Uterus (tissue), 4 donors: Measurements from ENCODE around the gene LPCAT1. TPM values are rescaled to one million over a fixed set of nuclear protein-coding genes. Genes with fewer than 3 reads are reported as not detected.

ENCODE experiments used
- DNase-seq, 2 donors: peaks; one replicate each; pipeline ENCODE4 v3.0.0-alpha.2; 2019 to 2020
- H3K27ac ChIP-seq, 2 donors: fragments of 200-600 bp; sonication (generic); 1 replicate in 1 of 2; 2 replicates in 1 of 2; pipeline ENCODE4 v1.5.1; 2016 to 2018
- H3K27me3 ChIP-seq, 2 donors: fragments of 200-600 bp; sonication (generic); one replicate each; pipeline ENCODE4 v1.5.1; 2018 to 2019; ENCODE audit warnings: control low read depth in 1 of 2
- H3K36me3 ChIP-seq, 2 donors: fragments of 200-600 bp; sonication (generic); one replicate each; pipeline ENCODE4 v1.5.1; 2019; ENCODE audit warnings: control low read depth in 1 of 2
- H3K4me1 ChIP-seq, 2 donors: fragments of 200-600 bp; sonication (generic); one replicate each; pipeline ENCODE4 v1.5.1; 2018 to 2019; ENCODE audit warnings: control low read depth in 1 of 2
- H3K4me3 ChIP-seq, 2 donors: fragments of 200-600 bp; sonication (generic); 1 replicate in 1 of 2; 2 replicates in 1 of 2; pipeline ENCODE4 v1.5.1; 2018 to 2019; ENCODE audit warnings: mild to moderate bottlenecking in 1 of 2
- H3K9me3 ChIP-seq, 2 donors: fragments of 200-600 bp; sonication (generic); one replicate each; pipeline ENCODE4 v1.5.1; 2019; ENCODE audit warnings: control low read depth in 1 of 2
- POLR2A ChIP-seq, 2 donors: fragments of 450-650 bp; IDR thresholded peaks; one replicate each; pipeline ENCODE4 v1.6.1; 2016; ENCODE audit warnings: antibody characterized with exemption in 2 of 2, mild to moderate bottlenecking in 1 of 2, moderate library complexity in 1 of 2
- intact Hi-C: fragments of 100-400 bp; cut with DNase I; formaldehyde crosslinking; loops from one replicate; pipeline ENCODE4 v1.15.1; 2023; ENCODE audit warnings: low total_unique reads
- total RNA-seq, 4 donors: library from RNA; depleted of rRNA in 3 of 4; stranded (reverse); fragments of >200 nt in 3 of 4; gene quantifications; one replicate each; pipeline versions ENCODE4 v1.1.0 to v1.2.4, GENCODE V29; 2014 to 2023
- TF ChIP-seq, protein P1 (sequence below), 4 experiments: fragments of 200-600 bp in 2 of 4; fragments of 450-650 bp in 2 of 4; sonication (generic) in 2 of 4; IDR thresholded peaks; one replicate each; pipeline ENCODE4 v1.5.1; 2016 to 2019; ENCODE audit warnings: antibody characterized with exemption in 4 of 4, mild to moderate bottlenecking in 2 of 4, moderate library complexity in 1 of 4
- donor health status: DM: yes; HTN: yes; CAD: no.

Gene LPCAT1
- total RNA-seq, 4 donors from 2014 or later, result 21.5 to 51.0 (median 40.0) TPM

DNA sequence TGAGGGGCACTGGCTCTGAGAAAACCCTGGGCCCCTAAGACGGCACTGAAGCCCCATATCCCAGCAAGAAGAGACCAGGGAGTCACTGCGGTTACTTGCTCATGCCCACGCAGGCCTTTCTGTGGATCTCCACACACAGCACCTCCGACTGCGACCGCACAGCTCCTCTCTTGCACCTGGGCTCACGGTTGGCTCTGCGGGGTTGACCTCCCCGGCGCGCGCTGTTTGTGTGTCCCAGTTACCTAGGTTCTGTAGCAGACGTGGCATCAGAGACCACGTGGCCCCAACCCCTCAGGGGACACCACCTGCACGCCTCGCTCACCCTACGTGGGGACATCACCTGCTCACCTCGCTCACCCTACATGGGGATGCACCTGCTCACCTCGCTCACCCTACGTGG, 12.7 kb downstream of the LPCAT1 start:
- H3K9me3 ChIP-seq, result no peaks in the 10 kb centered on the region
- peak; percentile 8 to 9 for DNase-seq
- no peaks in the 10 kb centered on the region for H3K36me3 ChIP-seq
- H3K4me3 ChIP-seq, result no peak overlapping the region
- H3K27ac ChIP-seq, result no peak overlapping the region
- no peak for TF ChIP-seq POLR2A (IDR thresholded peaks at IDR 0.05)
- TF ChIP-seq, protein P1, sequence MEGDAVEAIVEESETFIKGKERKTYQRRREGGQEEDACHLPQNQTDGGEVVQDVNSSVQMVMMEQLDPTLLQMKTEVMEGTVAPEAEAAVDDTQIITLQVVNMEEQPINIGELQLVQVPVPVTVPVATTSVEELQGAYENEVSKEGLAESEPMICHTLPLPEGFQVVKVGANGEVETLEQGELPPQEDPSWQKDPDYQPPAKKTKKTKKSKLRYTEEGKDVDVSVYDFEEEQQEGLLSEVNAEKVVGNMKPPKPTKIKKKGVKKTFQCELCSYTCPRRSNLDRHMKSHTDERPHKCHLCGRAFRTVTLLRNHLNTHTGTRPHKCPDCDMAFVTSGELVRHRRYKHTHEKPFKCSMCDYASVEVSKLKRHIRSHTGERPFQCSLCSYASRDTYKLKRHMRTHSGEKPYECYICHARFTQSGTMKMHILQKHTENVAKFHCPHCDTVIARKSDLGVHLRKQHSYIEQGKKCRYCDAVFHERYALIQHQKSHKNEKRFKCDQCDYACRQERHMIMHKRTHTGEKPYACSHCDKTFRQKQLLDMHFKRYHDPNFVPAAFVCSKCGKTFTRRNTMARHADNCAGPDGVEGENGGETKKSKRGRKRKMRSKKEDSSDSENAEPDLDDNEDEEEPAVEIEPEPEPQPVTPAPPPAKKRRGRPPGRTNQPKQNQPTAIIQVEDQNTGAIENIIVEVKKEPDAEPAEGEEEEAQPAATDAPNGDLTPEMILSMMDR (IDR thresholded peaks at IDR 0.05), result no peak
- intact Hi-C loops, result no loop called here
- H3K27me3 ChIP-seq, result no peaks in the 10 kb centered on the region
- peaks cover 0 to 4% of the 10 kb centered on the region in 2 donors for H3K4me1 ChIP-seq

DNA sequence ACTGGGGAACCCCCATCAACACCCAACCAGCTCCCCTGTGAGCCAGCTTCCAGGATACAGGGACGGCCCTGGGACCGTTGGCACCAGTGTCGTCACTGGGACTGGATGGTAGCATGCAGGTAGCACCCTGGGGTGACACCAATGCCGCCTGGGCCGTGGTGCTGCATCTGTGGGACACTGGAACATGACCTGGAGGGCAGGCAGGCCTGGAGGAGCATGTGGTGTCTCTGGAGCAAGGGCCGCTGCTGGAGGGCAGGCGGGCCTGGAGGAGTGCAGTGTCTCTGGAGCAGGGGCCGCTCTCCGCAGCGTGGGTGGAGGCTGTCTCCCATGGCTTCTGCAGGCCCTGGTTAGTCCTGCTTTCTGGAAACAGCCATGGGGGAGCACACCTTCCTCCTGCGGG, 13.1 kb downstream of the LPCAT1 start:
- TF ChIP-seq, protein P1 (IDR thresholded peaks at IDR 0.05), result no peak
- no peaks in the 10 kb centered on the region for H3K27me3 ChIP-seq
- H3K36me3 ChIP-seq, result no peaks in the 10 kb centered on the region
- no peak overlapping the region for H3K4me3 ChIP-seq
- H3K4me1 ChIP-seq, result peaks cover 0 to 4% of the 10 kb centered on the region in 2 donors
- peak; percentile 11 to 12 for DNase-seq
- H3K27ac ChIP-seq, result no peak overlapping the region
- intact Hi-C loops, result no loop called here
- no peaks in the 10 kb centered on the region for H3K9me3 ChIP-seq

- intact Hi-C loops, result no loop called here
- peaks cover 0 to 4% of the 10 kb centered on the region in 2 donors for H3K4me1 ChIP-seq
- no peaks in the 10 kb centered on the region for H3K27me3 ChIP-seq
- no peaks in the 10 kb centered on the region for H3K36me3 ChIP-seq
- no peak overlapping the region for H3K4me3 ChIP-seq
- H3K9me3 ChIP-seq, result no peaks in the 10 kb centered on the region
- TF ChIP-seq, protein P1 (IDR thresholded peaks at IDR 0.05), result no peak
- TF ChIP-seq POLR2A (IDR thresholded peaks at IDR 0.05), result no peak
- H3K27ac ChIP-seq, result no peak overlapping the region
- DNase-seq, result peak; percentile 4 to 5
Measured at GRCh38 chr5:1510151-1510561, 13.6 kb downstream of the LPCAT1 start.

- H3K36me3 ChIP-seq, result no peaks in the 10 kb centered on the region
- peak; percentile 3 to 5 for DNase-seq
- H3K27ac ChIP-seq, result no peak overlapping the region
- H3K27me3 ChIP-seq, result no peaks in the 10 kb centered on the region
- no peak overlapping the region for H3K4me3 ChIP-seq
- intact Hi-C loops, result no loop called here
- no peaks in the 10 kb centered on the region for H3K9me3 ChIP-seq
- TF ChIP-seq, protein P1 (IDR thresholded peaks at IDR 0.05), result no peak
- no peak for TF ChIP-seq POLR2A (IDR thresholded peaks at IDR 0.05)
- peaks cover 0 to 4% of the 10 kb centered on the region in 2 donors for H3K4me1 ChIP-seq
Measured at GRCh38 chr5:1509346-1510085, 14.2 kb downstream of the LPCAT1 start.

DNA sequence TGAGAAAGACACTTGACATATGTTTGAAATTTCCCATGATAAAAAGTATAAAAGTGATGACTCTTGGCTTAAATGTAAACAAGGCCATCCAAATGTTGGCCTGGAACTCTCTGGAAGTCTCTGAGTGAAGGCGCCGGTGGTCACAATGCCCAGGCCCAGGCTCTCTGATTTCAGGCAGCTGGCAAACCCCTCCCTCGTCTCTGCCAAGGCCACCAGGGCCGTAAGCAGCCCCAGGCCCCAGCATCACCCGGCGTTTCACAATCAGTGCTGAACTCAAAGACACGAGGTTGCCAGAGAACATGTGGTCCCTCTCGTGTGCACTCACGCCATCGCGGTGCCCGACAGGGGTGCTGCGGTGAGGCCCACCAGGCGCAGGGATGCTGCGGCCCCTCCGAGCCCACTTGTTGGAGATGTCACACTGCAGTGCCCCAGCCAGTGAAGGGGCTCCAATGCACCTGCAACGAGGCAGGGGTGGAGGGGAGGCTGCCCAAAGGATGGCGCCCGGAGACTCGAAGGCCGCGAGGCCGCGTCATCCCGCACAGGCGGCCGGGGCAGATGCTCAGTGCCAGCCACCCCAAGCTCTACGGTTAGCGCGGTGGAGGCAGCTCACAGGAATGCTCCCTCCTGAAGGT, 15.0 kb downstream of the LPCAT1 start:
- no peaks in the 10 kb centered on the region for H3K36me3 ChIP-seq
- TF ChIP-seq, protein P1 (IDR thresholded peaks at IDR 0.05), result no peak
- TF ChIP-seq POLR2A (IDR thresholded peaks at IDR 0.05), result no peak
- intact Hi-C loops, result no loop called here
- H3K27ac ChIP-seq, result no peak overlapping the region
- H3K9me3 ChIP-seq, result no peaks in the 10 kb centered on the region
- DNase-seq, result peak in 1 of 2 donors; percentile 6
- no peaks in the 10 kb centered on the region for H3K27me3 ChIP-seq
- H3K4me3 ChIP-seq, result no peak overlapping the region
- H3K4me1 ChIP-seq, result peaks cover 0 to 4% of the 10 kb centered on the region in 2 donors
